NCI-H1436 (cell line): ENCODE data around the gene THRB.

Experiments used
- DNase-seq: peaks from one replicate; lab custom pipeline; 2025; lab: John Stamatoyannopoulos, UW

The THRB gene

GRCh38 chr3:24494618-24495325 is at the start of gene THRB:
Gene THRB (minus strand): TSS chr3:24494850.
- no peak for DNase-seq

GRCh38 chr3:24541935-24542334 is 47.3 kb upstream of the THRB start:
- no peak for DNase-seq

- DNase-seq = no peak
Measured at GRCh38 chr3:24540821-24541220, 46.2 kb upstream of the THRB start.

GRCh38 chr3:24539699-24540098 is 45.0 kb upstream of the THRB start:
- no peak for DNase-seq

GRCh38 chr3:24538891-24539290 is 44.2 kb upstream of the THRB start:
- no peak for DNase-seq

GRCh38 chr3:24533561-24534193 is 39.0 kb upstream of the THRB start:
- no peak for DNase-seq

GRCh38 chr3:24530471-24530870 is 35.8 kb upstream of the THRB start:
- DNase-seq = no peak

GRCh38 chr3:24529210-24529609 is 34.6 kb upstream of the THRB start:
- DNase-seq = no peak

- DNase-seq = no peak
Measured at GRCh38 chr3:24526640-24527212, 32.1 kb upstream of the THRB start.

GRCh38 chr3:24525557-24525956 is 30.9 kb upstream of the THRB start:
- DNase-seq = no peak

- no peak for DNase-seq
Measured at GRCh38 chr3:24525022-24525421, 30.4 kb upstream of the THRB start.

GRCh38 chr3:24523988-24524727 is 29.5 kb upstream of the THRB start:
- no peak for DNase-seq

- no peak for DNase-seq
Measured at GRCh38 chr3:24523215-24523614, 28.6 kb upstream of the THRB start.

- no peak for DNase-seq
Measured at GRCh38 chr3:24522146-24522579, 27.5 kb upstream of the THRB start.

GRCh38 chr3:24521420-24522145 is 26.9 kb upstream of the THRB start:
- DNase-seq = no peak

GRCh38 chr3:24520976-24521419 is 26.3 kb upstream of the THRB start:
- no peak for DNase-seq

GRCh38 chr3:24520101-24520495 is 25.4 kb upstream of the THRB start:
- no peak for DNase-seq

GRCh38 chr3:24519368-24520100 is 24.9 kb upstream of the THRB start:
- no peak for DNase-seq

- no peak for DNase-seq
Measured at GRCh38 chr3:24518990-24519367, 24.3 kb upstream of the THRB start.

GRCh38 chr3:24514119-24514518 is 19.5 kb upstream of the THRB start:
- no peak for DNase-seq

- no peak for DNase-seq
Measured at GRCh38 chr3:24513463-24513862, 18.8 kb upstream of the THRB start.
